Measurements from ENCODE around the gene CA7.
A peak's percentile ranks its signal among the peaks of the same experiment; 100 is the strongest.
"Not testable (repeated sequence)": the region's sequence is repeated elsewhere in the genome, so short reads cannot be mapped to it uniquely, and the experiment has no call there.

Gene CA7

GRCh38 chr16:66847533-66848067, 3.4 kb downstream of the CA7 start:
- no peak for DNase-seq

- no peak for DNase-seq
Observed at GRCh38 chr16:66848172-66848571, 4.0 kb downstream of the CA7 start.

- no peak for DNase-seq
Observed at GRCh38 chr16:66849021-66849420, 4.8 kb downstream of the CA7 start.

- DNase-seq, result no peak
Observed at GRCh38 chr16:66849549-66849948, 5.3 kb downstream of the CA7 start.

- no peak for DNase-seq
Observed at GRCh38 chr16:66850115-66850815, 6.1 kb downstream of the CA7 start.

GRCh38 chr16:66851166-66851964, 7.2 kb downstream of the CA7 start:
- DNase-seq, result no peak

GRCh38 chr16:66853261-66854139, 9.3 kb downstream of the CA7 start:
- no peak for DNase-seq

- DNase-seq, result no peak
Observed at GRCh38 chr16:66856184-66856730, 12.0 kb downstream of the CA7 start.

- no peak for DNase-seq
Observed at GRCh38 chr16:66856801-66857200, 12.6 kb downstream of the CA7 start.

GRCh38 chr16:66857437-66857836, 13.2 kb downstream of the CA7 start:
- DNase-seq, result no peak

- peak; percentile 60 for DNase-seq
Observed at GRCh38 chr16:66858740-66859396, 14.7 kb downstream of the CA7 start.

- no peak for DNase-seq
Observed at GRCh38 chr16:66859397-66860068, 15.3 kb downstream of the CA7 start.

- DNase-seq, result no peak
Observed at GRCh38 chr16:66862023-66862520, 17.9 kb downstream of the CA7 start.

GRCh38 chr16:66863707-66864106, 19.5 kb downstream of the CA7 start:
- DNase-seq, result no peak

GRCh38 chr16:66869424-66869823, 25.2 kb downstream of the CA7 start:
- no peak for DNase-seq

GRCh38 chr16:66871363-66871762, 27.1 kb downstream of the CA7 start:
- DNase-seq, result not testable (repeated sequence)

- no peak for DNase-seq
Observed at GRCh38 chr16:66871840-66872239, 27.6 kb downstream of the CA7 start.

- DNase-seq, result no peak
Observed at GRCh38 chr16:66872559-66872942, 28.3 kb downstream of the CA7 start.

GRCh38 chr16:66872943-66873684, 28.9 kb downstream of the CA7 start:
- DNase-seq, result peak; percentile 32

GRCh38 chr16:66873685-66874055, 29.5 kb downstream of the CA7 start:
- no peak for DNase-seq

All from DMS79 (cell line).